CD14-positive monocyte (primary cell): ENCODE data around the gene KNG1. TPM values are rescaled to one million over a fixed set of nuclear protein-coding genes. Genes with fewer than 3 reads are reported as not detected.

Experiments
- DNase-seq, 3 donors: peaks; one replicate each; pipeline ENCODE4 v3.0.0-alpha.2; 2011 to 2022
- H2AFZ ChIP-seq: 2 replicates; pipeline ENCODE4 v1.6.0; 2012; ENCODE audit warnings: mild to moderate bottlenecking, low read depth, low read length, inconsistent platforms; ENCODE audit not compliant: insufficient read depth, poor library complexity, severe bottlenecking
- H3K27ac ChIP-seq, 2 donors: 1 replicate in 1 of 2; 2 replicates in 1 of 2; pipeline ENCODE4 v1.5.1; 2012 to 2013; ENCODE audit warnings: low read length in 2 of 2, control low read depth in 1 of 2, inconsistent platforms in 1 of 2, low read depth in 1 of 2, mild to moderate bottlenecking in 1 of 2
- H3K27me3 ChIP-seq, 2 donors: one replicate each; pipeline versions ENCODE4 v1.6.0 to v1.6.1; 2011 to 2013; ENCODE audit warnings: low read length in 2 of 2; ENCODE audit not compliant: control insufficient read depth in 2 of 2, insufficient read depth in 2 of 2
- H3K36me3 ChIP-seq, 2 donors: replicated peaks in 1 of 2; 1 replicate in 1 of 2; 2 replicates in 1 of 2; pipeline versions ENCODE4 v1.5.1 to v1.6.1; 2012 to 2013; ENCODE audit warnings: low read length in 2 of 2, control low read depth in 1 of 2, inconsistent platforms in 1 of 2, mild to moderate bottlenecking in 1 of 2; ENCODE audit not compliant: insufficient read depth in 2 of 2, control insufficient read depth in 1 of 2
- H3K4me1 ChIP-seq, 2 donors: 1 replicate in 1 of 2; 2 replicates in 1 of 2; pipeline versions ENCODE4 v1.5.1 to v1.6.1; 2012 to 2013; ENCODE audit warnings: low read length in 2 of 2, control low read depth in 1 of 2, inconsistent platforms in 1 of 2, mild to moderate bottlenecking in 1 of 2, moderate library complexity in 1 of 2; ENCODE audit not compliant: insufficient read depth in 2 of 2, control insufficient read depth in 1 of 2
- H3K4me2 ChIP-seq: replicated peaks from 2 replicates; pipeline ENCODE3; 2012; ENCODE audit warnings: low read length, moderate library complexity, mild to moderate bottlenecking; ENCODE audit not compliant: poor library complexity, severe bottlenecking; ENCODE audit errors: extremely low read depth
- H3K4me3 ChIP-seq, 3 experiments: fragments of 200-600 bp in 1 of 3; sonication (generic) in 1 of 3; replicated peaks in 1 of 3; 1 replicate in 2 of 3; 2 replicates in 1 of 3; pipeline ENCODE4 v1.5.1; 2011 to 2013; ENCODE audit warnings: low read length in 3 of 3, mild to moderate bottlenecking in 3 of 3, control low read depth in 2 of 3, low read depth in 2 of 3, inconsistent platforms in 1 of 3, moderate library complexity in 1 of 3
- H3K79me2 ChIP-seq: 2 replicates; pipeline ENCODE4 v1.6.0; 2012; ENCODE audit warnings: mild to moderate bottlenecking, control low read depth, inconsistent platforms, low read length, moderate library complexity; ENCODE audit not compliant: insufficient read depth
- H3K9ac ChIP-seq: 2 replicates; pipeline ENCODE4 v1.6.0; 2017; ENCODE audit warnings: low read length, mild to moderate bottlenecking; ENCODE audit not compliant: insufficient read depth, poor library complexity, severe bottlenecking
- H3K9me3 ChIP-seq, 2 donors: replicated peaks in 1 of 2; 1 replicate in 1 of 2; 2 replicates in 1 of 2; pipeline versions ENCODE4 v1.5.1 to v1.6.1; 2012 to 2013; ENCODE audit warnings: low read length in 2 of 2, control low read depth in 1 of 2; ENCODE audit not compliant: control insufficient read depth in 1 of 2, insufficient read depth in 1 of 2
- H4K20me1 ChIP-seq: 2 replicates; pipeline ENCODE4 v1.6.0; 2012; ENCODE audit warnings: mild to moderate bottlenecking, low read length, control low read depth, moderate library complexity; ENCODE audit not compliant: insufficient read depth
- H3K27ac Mint-ChIP-seq, 7 donors: one replicate each; pipeline ENCODE4 v1.8.0; 2020; ENCODE audit warnings: mild to moderate bottlenecking in 7 of 7, mixed read lengths in 7 of 7, moderate library complexity in 6 of 7, inconsistent platforms in 2 of 7
- H3K27me3 Mint-ChIP-seq, 3 donors: one replicate each; pipeline ENCODE4 v1.8.0; 2021 to 2022; ENCODE audit warnings: low read depth in 3 of 3, mild to moderate bottlenecking in 3 of 3, mixed read lengths in 3 of 3, moderate library complexity in 3 of 3, inconsistent platforms in 1 of 3
- H3K36me3 Mint-ChIP-seq, 2 donors: one replicate each; pipeline ENCODE4 v1.8.0; 2020; ENCODE audit warnings: mixed read lengths in 2 of 2, inconsistent platforms in 1 of 2, mild to moderate bottlenecking in 1 of 2
- H3K4me1 Mint-ChIP-seq: one replicate; pipeline ENCODE4 v1.8.0; 2020; ENCODE audit warnings: mild to moderate bottlenecking, mixed read lengths
- H3K4me3 Mint-ChIP-seq, 2 donors: one replicate each; pipeline ENCODE4 v1.8.0; 2020; ENCODE audit warnings: mild to moderate bottlenecking in 2 of 2, mixed read lengths in 2 of 2, moderate library complexity in 1 of 2
- H3K9me3 Mint-ChIP-seq, 7 donors: one replicate each; pipeline ENCODE4 v1.8.0; 2020 to 2022; ENCODE audit warnings: mixed read lengths in 7 of 7, mild to moderate bottlenecking in 6 of 7, moderate library complexity in 6 of 7, inconsistent platforms in 2 of 7
- WGBS: methylation state at CpG from one replicate; pipeline ENCODE4 v1.1.5; 2013; ENCODE audit warnings: missing lambda C conversion rate; ENCODE audit not compliant: insufficient coverage; 5-methylcytosine and 5-hydroxymethylcytosine counted together
- intact Hi-C, 2 donors: fragments of 100-400 bp; cut with micrococcal nuclease; formaldehyde crosslinking; loops; one replicate each; pipeline versions ENCODE4 v1.15.0 to v1.15.1; 2023
- polyA plus RNA-seq, 3 donors: library from polyadenylated mRNA; depleted of rRNA in 1 of 3; unstranded in 2 of 3; stranded (reverse) in 1 of 3; fragments of 300-500 nt in 2 of 3; fragments of >200 nt in 1 of 3; fragmentation: Illumina TruSeq in 2 of 3; gene quantifications; 1 replicate in 2 of 3; 2 replicates in 1 of 3; pipeline ENCODE4 v1.2.3, GENCODE V29; 2012 to 2021
- TF ChIP-seq, protein P1 (sequence below): fragments of 200-600 bp; IDR thresholded peaks from one replicate; pipeline ENCODE4 v1.8.0; 2022; ENCODE audit warnings: antibody characterized with exemption, mild to moderate bottlenecking

Gene KNG1
- polyA plus RNA-seq, 3 donors = not detected

GRCh38 chr3:186671051-186671450 is 46.1 kb upstream of the KNG1 start:
- no peaks in the 10 kb centered on the region for H4K20me1 ChIP-seq
- TF ChIP-seq, protein P1, sequence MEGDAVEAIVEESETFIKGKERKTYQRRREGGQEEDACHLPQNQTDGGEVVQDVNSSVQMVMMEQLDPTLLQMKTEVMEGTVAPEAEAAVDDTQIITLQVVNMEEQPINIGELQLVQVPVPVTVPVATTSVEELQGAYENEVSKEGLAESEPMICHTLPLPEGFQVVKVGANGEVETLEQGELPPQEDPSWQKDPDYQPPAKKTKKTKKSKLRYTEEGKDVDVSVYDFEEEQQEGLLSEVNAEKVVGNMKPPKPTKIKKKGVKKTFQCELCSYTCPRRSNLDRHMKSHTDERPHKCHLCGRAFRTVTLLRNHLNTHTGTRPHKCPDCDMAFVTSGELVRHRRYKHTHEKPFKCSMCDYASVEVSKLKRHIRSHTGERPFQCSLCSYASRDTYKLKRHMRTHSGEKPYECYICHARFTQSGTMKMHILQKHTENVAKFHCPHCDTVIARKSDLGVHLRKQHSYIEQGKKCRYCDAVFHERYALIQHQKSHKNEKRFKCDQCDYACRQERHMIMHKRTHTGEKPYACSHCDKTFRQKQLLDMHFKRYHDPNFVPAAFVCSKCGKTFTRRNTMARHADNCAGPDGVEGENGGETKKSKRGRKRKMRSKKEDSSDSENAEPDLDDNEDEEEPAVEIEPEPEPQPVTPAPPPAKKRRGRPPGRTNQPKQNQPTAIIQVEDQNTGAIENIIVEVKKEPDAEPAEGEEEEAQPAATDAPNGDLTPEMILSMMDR = no peak
- peaks cover 10 to 26% (median 16%) of the 10 kb centered on the region in 3 donors for H3K27me3 Mint-ChIP-seq
- no peak overlapping the region for H3K4me3 ChIP-seq
- DNase-seq = no peak
- H3K36me3 Mint-ChIP-seq = no peaks in the 10 kb centered on the region
- no peak overlapping the region for H3K27ac Mint-ChIP-seq
- no peak overlapping the region for H3K4me2 ChIP-seq
- no peak overlapping the region for H3K4me3 Mint-ChIP-seq
- no peaks in the 10 kb centered on the region for H3K79me2 ChIP-seq
- no peak overlapping the region for H3K27ac ChIP-seq
- H2AFZ ChIP-seq = no peak overlapping the region
- no peaks in the 10 kb centered on the region for H3K9me3 ChIP-seq
- no peaks in the 10 kb centered on the region for H3K36me3 ChIP-seq
- no peaks in the 10 kb centered on the region for H3K4me1 Mint-ChIP-seq
- H3K9me3 Mint-ChIP-seq = peaks cover 0 to 2% (median 0%) of the 10 kb centered on the region in 7 donors
- no peak overlapping the region for H3K9ac ChIP-seq
- no peaks in the 10 kb centered on the region for H3K4me1 ChIP-seq
- peaks cover 2 to 3% of the 10 kb centered on the region in 2 donors for H3K27me3 ChIP-seq
- intact Hi-C loops = no loop called here
- 100% methylated on average over 1 of the region's 3 CpGs for WGBS

DNA sequence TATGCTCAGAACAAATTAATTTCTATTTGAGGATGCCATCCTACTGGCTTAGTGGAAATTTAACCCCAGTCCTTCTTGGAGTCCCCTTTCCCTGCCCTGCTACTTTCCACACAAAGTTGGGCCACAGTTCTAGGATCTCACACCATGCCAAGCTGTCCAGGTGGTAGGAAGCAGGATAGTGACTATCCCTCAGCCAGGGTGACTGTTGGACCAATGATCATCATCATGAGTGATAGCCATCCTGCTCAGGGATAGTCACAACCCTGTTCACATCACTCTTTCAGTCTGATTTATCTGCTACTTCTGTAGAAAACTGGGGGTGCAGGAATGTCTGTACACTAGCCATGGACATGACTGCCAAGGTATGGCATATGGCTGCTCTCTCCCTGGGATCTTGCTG is 38.6 kb upstream of the KNG1 start:
- no peaks in the 10 kb centered on the region for H3K36me3 Mint-ChIP-seq
- H3K9me3 ChIP-seq = peaks cover 0 to under 1% of the 10 kb centered on the region in 2 donors
- no peak overlapping the region for H3K4me3 Mint-ChIP-seq
- no peaks in the 10 kb centered on the region for H3K36me3 ChIP-seq
- H4K20me1 ChIP-seq = no peaks in the 10 kb centered on the region
- H2AFZ ChIP-seq = no peak overlapping the region
- H3K27me3 ChIP-seq = peaks cover 0 to 3% of the 10 kb centered on the region in 2 donors
- H3K27ac ChIP-seq = no peak overlapping the region
- no peak for DNase-seq
- no peaks in the 10 kb centered on the region for H3K4me1 ChIP-seq
- peaks cover 9 to 34% (median 29%) of the 10 kb centered on the region in 3 donors for H3K27me3 Mint-ChIP-seq
- peaks cover 0 to 5% (median 2%) of the 10 kb centered on the region in 7 donors for H3K9me3 Mint-ChIP-seq
- no peak overlapping the region for H3K4me3 ChIP-seq
- no peaks in the 10 kb centered on the region for H3K79me2 ChIP-seq
- TF ChIP-seq, protein P1 = no peak
- no peak overlapping the region for H3K9ac ChIP-seq
- H3K4me2 ChIP-seq = no peak overlapping the region
- H3K4me1 Mint-ChIP-seq = no peaks in the 10 kb centered on the region
- intact Hi-C loops = no loop called here
- H3K27ac Mint-ChIP-seq = no peak overlapping the region
